GM21529 (cell line): ENCODE measurements around the gene ZFYVE28.
"Not testable (repeated sequence)": the region's sequence is repeated elsewhere in the genome, so short reads cannot be mapped to it uniquely, and the experiment has no call there.

Experiments used
- ATAC-seq: cut with Tn5 transposase; IDR thresholded peaks from one replicate; pipeline ENCODE4 v1.9.1; 2021; ENCODE audit not compliant: unreplicated experiment

The ZFYVE28 gene

DNA sequence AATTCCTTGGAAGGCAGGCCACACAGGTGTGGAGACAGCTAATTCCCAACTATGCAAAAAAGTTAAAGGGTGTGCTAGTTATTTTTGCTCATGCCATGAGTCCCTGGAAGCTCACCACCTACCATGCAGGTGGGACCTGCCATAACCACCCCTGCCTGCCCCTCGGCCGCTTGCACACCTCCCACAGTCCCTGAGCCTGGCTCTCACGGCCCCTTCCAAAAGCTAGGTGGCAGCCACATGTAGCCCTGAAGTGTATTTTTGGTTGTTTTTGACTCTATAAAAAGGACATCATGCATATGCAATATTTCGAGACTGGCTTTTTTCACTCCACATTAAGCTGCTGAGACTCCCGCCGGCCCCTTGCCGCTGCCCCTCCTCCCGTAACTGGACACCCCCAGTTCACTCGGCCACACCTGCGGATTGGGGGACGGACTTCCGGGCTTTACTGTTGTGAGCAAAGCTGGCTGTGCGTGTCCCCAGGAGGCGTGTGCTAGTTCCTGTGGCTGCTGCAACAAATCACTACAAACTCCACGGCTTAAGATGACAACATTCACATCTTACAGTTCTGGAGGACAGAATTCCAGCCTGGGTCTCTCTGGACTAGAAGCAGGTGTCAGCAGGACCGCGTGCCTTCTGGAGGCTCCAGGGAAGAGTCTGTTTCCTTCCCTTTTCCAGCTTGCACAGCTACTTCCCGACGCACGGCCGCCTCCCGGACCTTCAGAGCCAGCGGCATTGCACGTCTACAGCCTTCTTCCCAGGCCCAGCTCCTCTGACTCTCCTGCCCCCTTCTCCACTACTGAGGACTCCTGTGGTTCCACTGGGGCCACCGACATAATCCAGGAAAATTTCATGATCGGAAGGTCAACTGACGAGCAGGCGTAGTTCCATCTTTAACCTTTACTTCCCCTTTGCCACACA lies 24.8 kb downstream of the ZFYVE28 start:
- ATAC-seq: no peak

GRCh38 chr4:2390784-2391421 lies 27.5 kb downstream of the ZFYVE28 start:
- ATAC-seq: no peak

- no peak for ATAC-seq
Observed at GRCh38 chr4:2390146-2390545, 28.3 kb downstream of the ZFYVE28 start.

DNA sequence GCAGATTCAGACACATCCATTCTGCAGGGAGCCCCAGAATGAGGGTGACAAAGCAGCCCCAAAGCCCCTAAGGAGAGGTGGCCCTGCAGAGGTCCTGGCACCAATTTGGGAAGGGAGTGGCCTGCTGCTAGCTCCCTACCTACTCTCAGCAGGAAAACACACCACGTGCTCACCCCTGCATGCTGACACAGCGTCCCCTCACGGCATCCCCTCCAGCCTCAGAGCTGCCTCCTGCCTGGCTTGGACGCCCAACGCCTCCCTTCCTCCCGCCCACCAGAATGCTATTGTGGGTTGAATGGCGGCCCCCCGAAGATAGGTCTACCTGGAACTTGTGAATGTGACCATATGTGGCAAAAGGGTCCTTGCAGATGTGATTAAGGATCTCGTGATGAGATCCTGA lies 28.8 kb downstream of the ZFYVE28 start:
- no peak for ATAC-seq

GRCh38 chr4:2388429-2389182 lies 29.8 kb downstream of the ZFYVE28 start:
- ATAC-seq: no peak

- no peak for ATAC-seq
Observed at GRCh38 chr4:2387829-2388228, 30.6 kb downstream of the ZFYVE28 start.

DNA sequence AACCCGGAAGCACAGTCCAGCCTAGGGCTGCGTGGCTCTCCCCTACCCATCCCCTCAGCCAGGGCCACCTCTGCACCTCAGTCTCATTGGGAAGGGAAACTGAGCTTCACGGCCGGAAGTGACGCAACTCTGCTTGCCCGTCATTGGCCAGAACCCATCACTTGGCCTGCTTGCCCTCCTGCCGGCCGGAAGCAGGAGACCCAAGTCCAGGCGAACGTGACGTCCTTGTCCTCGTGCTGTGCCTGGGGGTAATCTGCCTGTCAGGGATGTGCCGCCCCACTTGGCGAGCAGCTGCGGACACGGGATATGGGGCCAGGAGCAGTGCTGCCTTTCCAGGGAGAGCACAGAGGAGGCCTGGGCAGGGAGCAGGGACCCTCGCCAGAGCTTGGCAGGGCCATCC lies 31.2 kb downstream of the ZFYVE28 start:
- no peak for ATAC-seq

DNA sequence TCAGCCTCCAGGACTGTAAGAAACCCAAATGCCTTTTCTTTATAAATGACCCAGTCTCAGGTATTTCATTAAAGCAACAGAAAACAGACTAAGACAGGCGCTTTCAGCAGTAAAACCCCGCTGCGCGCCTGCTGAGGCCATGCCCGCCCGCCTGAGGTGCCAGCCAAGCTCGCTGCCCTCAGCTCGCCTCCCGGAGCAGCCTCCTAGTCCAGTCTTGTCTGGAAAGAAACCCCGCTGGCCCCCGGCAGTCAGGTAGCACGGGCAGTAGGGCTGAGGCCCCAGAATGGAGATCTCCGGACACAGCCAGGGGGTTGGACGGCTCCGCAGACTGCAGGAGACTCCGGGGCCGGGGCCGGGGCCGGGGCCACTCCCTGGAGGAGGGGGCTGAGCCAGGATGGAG lies 31.7 kb downstream of the ZFYVE28 start:
- ATAC-seq: no peak

GRCh38 chr4:2385516-2385915 lies 32.9 kb downstream of the ZFYVE28 start:
- ATAC-seq: no peak

DNA sequence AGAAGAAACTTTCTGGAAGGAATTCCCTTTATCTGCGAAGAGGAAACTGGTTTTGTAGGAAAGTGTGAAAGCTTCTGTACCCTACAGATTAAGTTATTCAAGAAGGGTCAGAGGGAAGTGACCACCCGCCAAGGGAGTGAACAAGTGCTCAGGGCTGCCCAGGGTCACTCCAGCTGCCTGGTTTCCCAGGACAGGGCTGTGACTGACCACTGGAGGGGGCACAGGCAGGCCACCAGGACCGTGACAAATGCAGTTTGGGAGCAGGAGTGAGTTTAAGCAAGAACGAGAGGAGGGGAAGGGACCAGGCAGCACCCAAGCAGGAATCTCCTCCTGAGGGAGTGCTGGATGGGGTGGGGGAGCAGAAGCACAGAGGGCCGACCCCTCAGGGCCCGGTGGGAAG lies 34.2 kb downstream of the ZFYVE28 start:
- no peak for ATAC-seq

GRCh38 chr4:2383760-2384159 lies 34.7 kb downstream of the ZFYVE28 start:
- no peak for ATAC-seq

DNA sequence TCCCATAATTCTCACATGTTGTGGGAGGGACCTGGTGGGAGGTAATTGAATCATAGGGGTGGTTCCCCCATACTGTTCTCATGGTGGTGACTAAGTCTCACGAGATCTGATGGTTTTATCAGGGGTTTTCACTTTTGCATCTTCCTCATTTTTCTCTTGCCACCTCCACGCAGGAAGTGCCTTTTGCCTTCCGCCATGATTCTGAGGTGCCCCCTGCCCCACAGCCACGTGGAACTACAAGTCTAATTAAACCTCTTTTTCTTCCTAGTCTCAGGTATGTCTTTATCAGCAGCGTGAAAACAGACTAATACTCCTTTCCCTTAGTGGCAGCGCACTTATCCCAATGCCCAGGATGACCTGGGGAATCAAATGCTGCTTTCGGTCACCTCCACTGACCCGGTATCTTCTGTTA lies 35.2 kb downstream of the ZFYVE28 start:
- not testable (repeated sequence) for ATAC-seq

DNA sequence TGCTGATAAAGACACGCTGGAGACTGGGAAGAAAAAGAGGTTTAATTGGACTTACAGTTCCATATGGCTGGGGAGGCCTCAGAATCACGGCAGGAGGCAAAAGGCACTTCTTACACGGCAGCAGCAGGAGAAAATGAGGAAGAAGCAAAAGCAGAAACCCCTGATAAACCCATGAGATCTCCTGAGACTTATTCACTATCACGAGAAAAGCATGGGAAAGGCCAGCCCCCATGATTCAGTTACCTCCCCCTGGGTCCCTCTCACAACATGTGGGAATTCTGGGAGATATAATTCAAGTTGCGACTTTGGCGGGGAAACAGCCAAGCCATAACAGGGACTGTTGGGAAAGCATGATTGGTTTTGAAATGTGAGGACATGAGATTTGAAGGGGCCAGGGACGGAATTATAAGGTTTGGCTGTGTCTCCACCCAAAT lies 35.7 kb downstream of the ZFYVE28 start:
- not testable (repeated sequence) for ATAC-seq

DNA sequence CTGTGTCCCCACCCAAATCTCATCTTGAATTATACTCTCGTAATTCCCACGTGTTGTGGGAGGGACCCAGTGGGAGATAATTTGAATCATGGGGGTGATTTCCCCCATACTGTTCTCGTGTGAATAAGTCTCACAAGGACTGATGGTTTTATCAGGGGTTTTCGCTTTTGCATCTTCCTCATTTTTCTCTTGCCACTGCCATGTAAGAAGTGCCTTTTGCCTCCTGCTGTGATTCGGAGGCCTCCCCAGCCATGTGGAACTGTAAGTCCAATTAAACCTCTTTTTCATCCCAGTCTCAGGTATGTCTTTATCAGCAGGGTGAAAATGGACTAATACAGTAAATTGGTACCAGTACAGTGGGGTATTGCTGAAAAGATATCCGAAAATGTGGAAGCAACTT lies 37.9 kb downstream of the ZFYVE28 start:
- ATAC-seq: not testable (repeated sequence)

GRCh38 chr4:2378898-2379297 lies 39.5 kb downstream of the ZFYVE28 start:
- no peak for ATAC-seq

DNA sequence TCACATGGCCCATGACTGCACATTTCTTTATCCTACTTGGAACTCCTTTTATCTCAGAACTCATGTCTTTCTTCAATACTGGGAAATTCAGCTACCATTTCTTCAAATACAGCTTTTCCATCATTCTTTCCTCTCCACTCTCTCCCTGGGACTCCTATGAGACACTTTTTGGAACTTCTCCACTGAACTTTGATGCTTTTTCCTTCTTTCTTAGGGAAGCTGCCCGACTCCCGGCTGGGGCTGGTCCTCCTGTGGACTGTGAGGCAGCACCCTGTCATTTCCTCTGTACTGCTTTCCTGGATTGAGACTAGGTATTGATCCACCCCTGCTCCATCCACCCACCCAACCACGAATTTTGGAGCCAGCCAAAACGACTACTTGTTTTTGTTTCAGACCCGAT lies 40.0 kb downstream of the ZFYVE28 start:
- ATAC-seq: no peak

DNA sequence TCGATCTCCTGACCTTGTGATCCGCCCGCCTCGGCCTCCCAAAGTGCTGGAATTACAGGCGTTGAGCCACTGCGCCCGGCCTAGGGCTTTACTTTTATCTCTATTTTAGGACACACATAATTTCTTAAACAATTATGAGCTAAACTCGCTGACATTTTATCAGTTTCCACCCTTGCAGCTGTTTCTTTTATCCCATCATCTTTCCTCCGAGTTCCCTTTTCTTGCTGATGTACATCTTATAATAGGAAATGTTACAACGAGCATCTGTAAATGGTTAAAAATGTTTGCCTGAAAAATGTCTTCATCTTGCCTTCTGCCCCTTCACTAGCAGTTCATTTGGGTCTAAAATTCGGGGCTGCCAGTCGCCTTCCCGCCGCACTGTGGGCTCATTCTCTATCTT lies 41.2 kb downstream of the ZFYVE28 start:
- no peak for ATAC-seq

GRCh38 chr4:2375427-2375826 lies 43.0 kb downstream of the ZFYVE28 start:
- ATAC-seq: no peak

- no peak for ATAC-seq
Observed at GRCh38 chr4:2373532-2373931, 44.9 kb downstream of the ZFYVE28 start.

DNA sequence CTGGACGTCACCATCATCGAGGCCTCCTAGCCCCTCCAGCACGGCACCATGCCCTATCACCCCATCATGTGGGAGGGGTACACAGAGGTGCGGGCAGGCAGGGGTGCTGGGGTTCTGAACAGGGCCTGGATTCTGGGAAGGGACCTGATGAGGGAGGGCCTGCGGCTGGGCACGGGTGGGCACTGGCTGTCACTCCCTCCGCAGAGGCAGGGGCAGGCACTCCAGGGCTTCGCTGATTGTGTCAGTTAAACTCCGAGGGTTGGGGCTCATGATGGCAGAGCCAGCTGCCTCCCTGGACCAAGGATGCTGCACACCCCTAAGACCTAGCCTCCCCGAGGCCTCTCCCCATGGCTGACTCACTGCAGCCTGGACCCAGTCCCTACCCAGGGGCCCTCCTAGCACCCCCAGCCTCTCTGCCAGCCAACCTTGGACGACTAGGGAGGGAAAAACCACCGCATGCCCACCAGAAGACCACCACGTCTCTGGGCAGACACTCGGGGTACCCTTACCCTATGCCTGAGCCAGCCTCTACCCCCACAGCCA lies 45.9 kb downstream of the ZFYVE28 start:
- no peak for ATAC-seq

DNA sequence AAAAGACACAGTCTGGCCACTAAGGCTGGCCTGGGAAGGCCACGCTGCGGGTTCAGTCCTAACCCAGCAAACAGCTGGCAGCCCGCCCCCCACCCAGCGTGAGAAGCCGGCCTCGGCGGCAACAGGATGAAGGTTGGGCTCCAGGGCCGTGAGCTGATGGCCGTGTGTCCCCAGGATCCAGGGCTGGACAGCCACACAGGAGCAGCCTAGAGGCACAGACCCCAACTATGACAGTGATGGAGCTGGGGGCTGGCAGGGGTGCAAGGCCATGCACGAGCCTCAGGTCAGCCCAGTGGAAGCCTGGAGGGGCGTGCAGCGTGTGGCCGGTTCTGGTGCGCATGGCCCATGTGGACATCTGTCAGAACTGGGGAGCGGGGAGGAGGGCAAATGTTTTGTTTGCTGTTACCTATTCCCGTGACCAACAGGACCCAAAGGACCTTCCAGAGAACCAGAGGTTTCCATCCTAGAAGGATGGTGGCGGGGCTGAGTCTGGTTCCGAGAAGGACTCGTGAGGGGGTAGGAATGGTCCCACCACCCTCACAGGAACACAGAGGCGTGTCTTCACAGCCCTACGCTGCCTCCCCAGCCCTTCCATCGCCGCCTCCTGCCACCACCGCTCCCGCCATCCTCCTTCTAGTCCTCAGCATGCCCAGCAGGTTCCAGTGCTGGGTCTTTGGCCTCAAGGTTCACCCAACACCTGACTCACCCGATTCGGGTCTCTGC lies 46.5 kb downstream of the ZFYVE28 start:
- no peak for ATAC-seq
